Measurements from ENCODE around the gene TMEM154. TPM values are rescaled to one million over a fixed set of nuclear protein-coding genes. Genes with fewer than 3 reads are reported as not detected.

TMEM154 gene
- total RNA-seq, 1 donor = 1.8 TPM

GRCh38 chr4:152644130-152644529 lies 35.7 kb downstream of the TMEM154 start:
- no peak for DNase-seq (ENCODE audit: insufficient read length, low spot score, missing footprints)
- H2AFZ ChIP-seq (ENCODE audit: low read length) = no peak overlapping the region
- no peaks in the 10 kb centered on the region for H3K79me2 ChIP-seq (ENCODE audit: insufficient read depth, low read length)
- no peaks in the 10 kb centered on the region for H3K27me3 ChIP-seq (ENCODE audit: insufficient read depth, low read length)
- H3K27ac ChIP-seq (ENCODE audit: low read depth, low read length) = no peak overlapping the region
- H3K4me3 ChIP-seq (ENCODE audit: insufficient read depth, low read length) = no peak overlapping the region
- H4K20me1 ChIP-seq (ENCODE audit: insufficient read depth, low read length) = no peaks in the 10 kb centered on the region
- no peaks in the 10 kb centered on the region for H3K36me3 ChIP-seq (ENCODE audit: insufficient read depth, low read length)
- no peaks in the 10 kb centered on the region for H3K4me1 ChIP-seq (ENCODE audit: insufficient read depth, low read length)
- no peaks in the 10 kb centered on the region for H3K9me3 ChIP-seq (ENCODE audit: low read depth, low read length)
- no peak for TF ChIP-seq CTCF (IDR thresholded peaks at IDR 0.05; ENCODE audit: extremely low read depth, low read depth, low read length)
- no peak overlapping the region for H3K4me2 ChIP-seq (ENCODE audit: insufficient read depth, low read length)

GRCh38 chr4:152643153-152644035 lies 36.4 kb downstream of the TMEM154 start:
- no peaks in the 10 kb centered on the region for H3K36me3 ChIP-seq (ENCODE audit: insufficient read depth, low read length)
- H4K20me1 ChIP-seq (ENCODE audit: insufficient read depth, low read length) = no peaks in the 10 kb centered on the region
- no peaks in the 10 kb centered on the region for H3K9me3 ChIP-seq (ENCODE audit: low read depth, low read length)
- H3K79me2 ChIP-seq (ENCODE audit: insufficient read depth, low read length) = no peaks in the 10 kb centered on the region
- no peak for TF ChIP-seq CTCF (IDR thresholded peaks at IDR 0.05; ENCODE audit: extremely low read depth, low read depth, low read length)
- H3K27me3 ChIP-seq (ENCODE audit: insufficient read depth, low read length) = no peaks in the 10 kb centered on the region
- H3K27ac ChIP-seq (ENCODE audit: low read depth, low read length) = no peak overlapping the region
- peak overlapping the region; percentile 15 for H2AFZ ChIP-seq (ENCODE audit: low read length)
- DNase-seq (ENCODE audit: insufficient read length, low spot score, missing footprints) = no peak
- no peak overlapping the region for H3K4me2 ChIP-seq (ENCODE audit: insufficient read depth, low read length)
- no peak overlapping the region for H3K4me3 ChIP-seq (ENCODE audit: insufficient read depth, low read length)
- H3K4me1 ChIP-seq (ENCODE audit: insufficient read depth, low read length) = no peaks in the 10 kb centered on the region

GRCh38 chr4:152640058-152640921 lies 39.5 kb downstream of the TMEM154 start:
- peak; percentile 62 for TF ChIP-seq CTCF (IDR thresholded peaks at IDR 0.05; ENCODE audit: extremely low read depth, low read depth, low read length)
- DNase-seq (ENCODE audit: insufficient read length, low spot score, missing footprints) = peak; percentile 60
- no peaks in the 10 kb centered on the region for H3K27me3 ChIP-seq (ENCODE audit: insufficient read depth, low read length)

GRCh38 chr4:152635851-152636250 lies 43.9 kb downstream of the TMEM154 start:
- TF ChIP-seq CTCF (IDR thresholded peaks at IDR 0.05; ENCODE audit: extremely low read depth, low read depth, low read length) = no peak
- DNase-seq (ENCODE audit: insufficient read length, low spot score, missing footprints) = no peak

More at GRCh38 chr4:152640058-152640921, 39.5 kb downstream of the TMEM154 start:
- Histone ChIP-seq H4K20me1 (ENCODE audit: insufficient read depth, low read length) (no peaks in the 10 kb centered on the region), H2AFZ (ENCODE audit: low read length) (peak overlapping the region; percentile 63), H3K27ac (ENCODE audit: low read depth, low read length) (no peak overlapping the region), H3K9me3 (ENCODE audit: low read depth, low read length) (no peaks in the 10 kb centered on the region), H3K36me3 (ENCODE audit: insufficient read depth, low read length) (no peaks in the 10 kb centered on the region), H3K4me3 (ENCODE audit: insufficient read depth, low read length) (no peak overlapping the region), H3K4me2 (ENCODE audit: insufficient read depth, low read length) (no peak overlapping the region), H3K4me1 (ENCODE audit: insufficient read depth, low read length) (no peaks in the 10 kb centered on the region), H3K79me2 (ENCODE audit: insufficient read depth, low read length) (no peaks in the 10 kb centered on the region)

More at GRCh38 chr4:152635851-152636250, 43.9 kb downstream of the TMEM154 start:
- no peak overlapping the region for H3K27ac ChIP-seq (ENCODE audit: low read depth, low read length)
- H3K79me2 ChIP-seq (ENCODE audit: insufficient read depth, low read length) = no peaks in the 10 kb centered on the region
- H3K4me3 ChIP-seq (ENCODE audit: insufficient read depth, low read length) = no peak overlapping the region
- H3K9me3 ChIP-seq (ENCODE audit: low read depth, low read length) = no peaks in the 10 kb centered on the region
- no peaks in the 10 kb centered on the region for H3K27me3 ChIP-seq (ENCODE audit: insufficient read depth, low read length)
- no peaks in the 10 kb centered on the region for H3K4me1 ChIP-seq (ENCODE audit: insufficient read depth, low read length)
- no peak overlapping the region for H3K4me2 ChIP-seq (ENCODE audit: insufficient read depth, low read length)
- peak overlapping the region; percentile 40 for H2AFZ ChIP-seq (ENCODE audit: low read length)
- H3K36me3 ChIP-seq (ENCODE audit: insufficient read depth, low read length) = no peaks in the 10 kb centered on the region
- H4K20me1 ChIP-seq (ENCODE audit: insufficient read depth, low read length) = no peaks in the 10 kb centered on the region
